Activated CD8-positive, alpha-beta T cell treated with anti-CD3 and anti-CD28 coated beads, Interleukin-2, amount 10 ng/mL, durations not matched to agents 7 days and 5 days (primary cell): ENCODE results near the gene B3GNT5. TPM values are rescaled to one million over a fixed set of nuclear protein-coding genes. Genes with fewer than 3 reads are reported as not detected.

Experiments used
- ATAC-seq: fragments of 150-1000 bp; cut with Tn5 transposase; one replicate; pipeline ENCODE4 v1.10.0; 2021; ENCODE audit warnings: moderate library complexity
- CTCF ChIA-PET: fragments of 350-600 bp; sonication (Branson Sonifier 250); formaldehyde crosslinking; loops from one replicate; lab custom pipeline; 2021; ENCODE audit warnings: antibody characterized with exemption; lab: Charles Lee
- POLR2A ChIA-PET: fragments of 350-600 bp; sonication (Branson Sonifier 250); formaldehyde crosslinking; loops from one replicate; lab custom pipeline; 2021; ENCODE audit warnings: antibody characterized with exemption; lab: Charles Lee
- DNase-seq: peaks from one replicate; pipeline ENCODE4 v3.0.0-alpha.2; 2020
- H3K27ac Mint-ChIP-seq: one replicate; pipeline ENCODE4 v1.8.0; 2021; ENCODE audit warnings: mild to moderate bottlenecking, mixed read lengths
- H3K27me3 Mint-ChIP-seq: one replicate; pipeline ENCODE4 v1.8.0; 2021; ENCODE audit warnings: low read depth, mixed read lengths
- H3K36me3 Mint-ChIP-seq: one replicate; pipeline ENCODE4 v1.8.0; 2021; ENCODE audit warnings: low read depth, mixed read lengths
- H3K4me1 Mint-ChIP-seq: one replicate; pipeline ENCODE4 v1.8.0; 2021; ENCODE audit warnings: low read depth, mixed read lengths
- H3K4me3 Mint-ChIP-seq: one replicate; pipeline ENCODE4 v1.8.0; 2021; ENCODE audit warnings: mild to moderate bottlenecking, mixed read lengths
- H3K9me3 Mint-ChIP-seq: one replicate; pipeline ENCODE4 v1.8.0; 2022; ENCODE audit warnings: mixed read lengths; ENCODE audit not compliant: insufficient read depth
- total RNA-seq, 2 experiments: library from RNA; stranded (reverse); gene quantifications; one replicate each; pipeline ENCODE4 v1.2.3, GENCODE V29; 2021

B3GNT5 gene
- total RNA-seq, 2 experiments from 2014 or later = 0.86 to 1.4 TPM

DNA sequence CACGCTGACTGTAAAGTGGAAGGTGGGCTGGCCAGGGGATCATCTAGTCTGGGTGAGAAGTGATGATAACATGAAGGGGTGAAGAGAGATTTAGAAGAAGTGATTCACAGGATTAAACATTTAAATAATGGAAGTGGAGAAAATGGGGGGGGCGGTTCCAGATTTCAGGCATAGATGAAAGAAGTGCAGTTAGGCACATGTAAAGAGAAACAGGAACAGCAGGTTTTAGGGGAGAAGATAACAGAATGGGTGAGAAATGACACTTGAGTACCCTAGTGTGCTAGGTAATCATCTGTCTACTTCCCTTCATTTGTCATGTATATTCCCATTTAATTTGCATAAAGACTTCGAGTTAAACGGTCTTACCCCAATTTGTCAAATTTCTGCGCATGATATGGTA is 15.3 kb downstream of the B3GNT5 start:
- POLR2A ChIA-PET = no interaction called here
- DNase-seq (no peak), ATAC-seq (no peak)
- CTCF ChIA-PET = no interaction called here
- Mint-ChIP-seq H3K27me3 (no peaks in the 10 kb centered on the region), H3K27ac (no peak overlapping the region), H3K4me1 (peaks cover 8% of the 10 kb centered on the region), H3K4me3 (no peak overlapping the region), H3K9me3 (no peaks in the 10 kb centered on the region), H3K36me3 (peaks cover 3% of the 10 kb centered on the region)

DNA sequence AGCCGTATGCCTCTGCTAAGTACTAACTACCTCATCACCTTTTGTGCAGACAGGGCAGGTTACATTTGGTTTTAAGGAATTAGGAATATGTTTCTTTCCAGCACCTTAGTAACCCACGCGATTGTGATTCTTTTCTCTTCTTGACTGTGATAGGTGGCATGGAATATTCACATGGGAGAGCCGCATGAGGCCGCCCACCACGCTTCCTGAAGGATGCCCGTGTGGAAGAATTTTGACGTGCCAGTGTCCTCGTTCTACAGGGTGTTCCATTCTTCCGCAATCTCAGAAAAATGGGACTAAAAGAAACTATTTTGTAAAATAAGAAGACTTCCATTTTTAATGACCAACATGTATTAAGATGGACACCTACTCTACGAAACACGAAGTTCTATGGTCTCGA is 16.3 kb downstream of the B3GNT5 start:
- H3K9me3 Mint-ChIP-seq = no peaks in the 10 kb centered on the region
- no peak overlapping the region for H3K27ac Mint-ChIP-seq
- H3K4me1 Mint-ChIP-seq = peaks cover 8% of the 10 kb centered on the region
- H3K27me3 Mint-ChIP-seq = no peaks in the 10 kb centered on the region
- ChIA-PET CTCF (no interaction called here), POLR2A (no interaction called here)
- no peak for DNase-seq
- no peak for ATAC-seq
- peaks cover 3% of the 10 kb centered on the region for H3K36me3 Mint-ChIP-seq
- H3K4me3 Mint-ChIP-seq = no peak overlapping the region

DNA sequence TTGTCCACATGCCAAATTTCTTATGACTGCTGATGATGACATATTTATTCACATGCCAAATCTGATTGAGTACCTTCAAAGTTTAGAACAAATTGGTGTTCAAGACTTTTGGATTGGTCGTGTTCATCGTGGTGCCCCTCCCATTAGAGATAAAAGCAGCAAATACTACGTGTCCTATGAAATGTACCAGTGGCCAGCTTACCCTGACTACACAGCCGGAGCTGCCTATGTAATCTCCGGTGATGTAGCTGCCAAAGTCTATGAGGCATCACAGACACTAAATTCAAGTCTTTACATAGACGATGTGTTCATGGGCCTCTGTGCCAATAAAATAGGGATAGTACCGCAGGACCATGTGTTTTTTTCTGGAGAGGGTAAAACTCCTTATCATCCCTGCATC is 17.3 kb downstream of the B3GNT5 start:
- no peak for ATAC-seq
- ChIA-PET CTCF (no interaction called here), POLR2A (no interaction called here)
- no peak for DNase-seq
- Mint-ChIP-seq H3K27ac (no peak overlapping the region), H3K4me3 (no peak overlapping the region), H3K9me3 (no peaks in the 10 kb centered on the region), H3K27me3 (no peaks in the 10 kb centered on the region), H3K4me1 (peaks cover 8% of the 10 kb centered on the region), H3K36me3 (peaks cover 3% of the 10 kb centered on the region)

GRCh38 chr3:183272142-183272541 is 19.1 kb downstream of the B3GNT5 start:
- DNase-seq (no peak), ATAC-seq (no peak)
- H3K27me3 Mint-ChIP-seq = no peaks in the 10 kb centered on the region
- no peaks in the 10 kb centered on the region for H3K9me3 Mint-ChIP-seq
- H3K4me1 Mint-ChIP-seq = peaks cover 5% of the 10 kb centered on the region
- H3K36me3 Mint-ChIP-seq = peaks cover under 1% of the 10 kb centered on the region
- ChIA-PET CTCF (interaction anchor here (0.7 to 1.4 kb wide), 2 partner anchors 87 to 110 kb away, joined by 4 to 7 read pairs; no protein-coding TSS in a partner anchor), POLR2A (no interaction called here)
- H3K27ac Mint-ChIP-seq = no peak overlapping the region
- H3K4me3 Mint-ChIP-seq = no peak overlapping the region

DNA sequence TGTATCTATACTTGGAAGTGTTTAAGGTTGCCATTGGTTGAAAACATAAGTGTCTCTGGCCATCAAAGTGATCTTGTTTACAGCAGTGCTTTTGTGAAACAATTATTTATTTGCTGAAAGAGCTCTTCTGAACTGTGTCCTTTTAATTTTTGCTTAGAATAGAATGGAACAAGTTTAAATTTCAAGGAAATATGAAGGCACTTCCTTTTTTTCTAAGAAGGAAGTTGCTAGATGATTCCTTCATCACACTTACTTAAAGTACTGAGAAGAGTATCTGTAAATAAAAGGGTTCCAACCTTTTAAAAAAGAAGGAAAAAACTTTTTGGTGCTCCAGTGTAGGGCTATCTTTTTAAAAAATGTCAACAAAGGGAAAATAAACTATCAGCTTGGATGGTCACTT is 19.7 kb downstream of the B3GNT5 start:
- no peak for ATAC-seq
- Mint-ChIP-seq H3K4me1 (peaks cover 4% of the 10 kb centered on the region), H3K9me3 (no peaks in the 10 kb centered on the region), H3K36me3 (no peaks in the 10 kb centered on the region), H3K27ac (no peak overlapping the region), H3K27me3 (no peaks in the 10 kb centered on the region), H3K4me3 (no peak overlapping the region)
- no peak for DNase-seq
- ChIA-PET CTCF (interaction anchor here (0.7 to 1.4 kb wide), 2 partner anchors 88 to 110 kb away, joined by 4 to 7 read pairs; no protein-coding TSS in a partner anchor), POLR2A (no interaction called here)

GRCh38 chr3:183274609-183275008 is 21.6 kb downstream of the B3GNT5 start:
- Mint-ChIP-seq H3K9me3 (no peaks in the 10 kb centered on the region), H3K27me3 (no peaks in the 10 kb centered on the region), H3K4me3 (no peak overlapping the region), H3K27ac (no peak overlapping the region), H3K36me3 (no peaks in the 10 kb centered on the region), H3K4me1 (peaks cover 4% of the 10 kb centered on the region)
- CTCF ChIA-PET = interaction anchor here (1.0 kb wide), 1 partner anchor 11 kb away, joined by 3 read pairs; no protein-coding TSS in a partner anchor
- ATAC-seq (no peak), DNase-seq (no peak)
- POLR2A ChIA-PET = interaction anchor here (0.6 kb wide), 1 partner anchor 11 kb away, joined by 3 read pairs; no protein-coding TSS in a partner anchor

- CTCF ChIA-PET = no interaction called here
- H3K27me3 Mint-ChIP-seq = no peaks in the 10 kb centered on the region
- no peak overlapping the region for H3K27ac Mint-ChIP-seq
- POLR2A ChIA-PET = no interaction called here
- DNase-seq (no peak), ATAC-seq (no peak)
- H3K9me3 Mint-ChIP-seq = no peaks in the 10 kb centered on the region
- H3K4me1 Mint-ChIP-seq = peaks cover 4% of the 10 kb centered on the region
- H3K4me3 Mint-ChIP-seq = no peak overlapping the region
- no peaks in the 10 kb centered on the region for H3K36me3 Mint-ChIP-seq
These were observed 22.4 kb downstream of the B3GNT5 start for GRCh38 chr3:183275418-183275817.

- H3K27me3 Mint-ChIP-seq = no peaks in the 10 kb centered on the region
- no peaks in the 10 kb centered on the region for H3K9me3 Mint-ChIP-seq
- ATAC-seq = no peak
- H3K27ac Mint-ChIP-seq = no peak overlapping the region
- H3K36me3 Mint-ChIP-seq = no peaks in the 10 kb centered on the region
- no peak overlapping the region for H3K4me3 Mint-ChIP-seq
- DNase-seq = no peak
- POLR2A ChIA-PET = no interaction called here
- CTCF ChIA-PET = interaction anchor here (1.0 kb wide), 1 partner anchor 91 kb away, joined by 3 read pairs; no protein-coding TSS in a partner anchor
- H3K4me1 Mint-ChIP-seq = peaks cover 4% of the 10 kb centered on the region
These were observed 22.9 kb downstream of the B3GNT5 start for GRCh38 chr3:183275937-183276336.

GRCh38 chr3:183277260-183277659 is 24.2 kb downstream of the B3GNT5 start:
- ChIA-PET CTCF (no interaction called here), POLR2A (no interaction called here)
- Mint-ChIP-seq H3K4me1 (peaks cover 4% of the 10 kb centered on the region), H3K27me3 (no peaks in the 10 kb centered on the region), H3K36me3 (no peaks in the 10 kb centered on the region), H3K9me3 (no peaks in the 10 kb centered on the region), H3K4me3 (no peak overlapping the region), H3K27ac (no peak overlapping the region)
- ATAC-seq (no peak), DNase-seq (no peak)

DNA sequence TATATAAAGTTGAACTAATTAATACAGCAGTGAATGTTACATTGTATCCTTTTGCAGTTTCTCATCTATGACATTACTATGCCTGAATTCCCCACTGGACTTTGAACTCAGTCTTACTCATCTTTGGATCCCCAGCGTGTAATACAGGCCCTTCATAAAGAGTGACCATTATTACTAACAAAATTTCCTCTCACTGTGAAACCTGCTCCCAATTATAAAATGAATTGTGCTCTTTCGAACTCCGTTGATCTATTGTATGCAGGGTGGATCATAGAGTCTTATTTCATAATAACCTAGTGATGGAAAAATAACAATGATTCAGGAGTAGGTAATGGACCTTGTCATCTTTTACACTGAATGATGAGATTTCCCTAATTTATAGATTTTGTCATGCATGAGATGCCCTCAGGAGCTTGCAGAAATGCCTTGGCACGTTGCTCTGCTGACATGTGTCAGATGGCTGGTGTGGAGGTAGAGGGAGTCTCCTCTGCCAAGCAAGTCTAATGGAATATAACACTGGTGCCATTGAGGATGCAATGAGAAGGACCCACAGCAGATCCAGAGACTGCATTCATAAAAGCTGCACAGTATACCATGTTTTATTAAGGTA is 25.5 kb downstream of the B3GNT5 start:
- H3K27me3 Mint-ChIP-seq = no peaks in the 10 kb centered on the region
- POLR2A ChIA-PET = no interaction called here
- no peaks in the 10 kb centered on the region for H3K36me3 Mint-ChIP-seq
- no peak overlapping the region for H3K27ac Mint-ChIP-seq
- no peak for DNase-seq
- no peaks in the 10 kb centered on the region for H3K4me1 Mint-ChIP-seq
- no peaks in the 10 kb centered on the region for H3K9me3 Mint-ChIP-seq
- no peak overlapping the region for H3K4me3 Mint-ChIP-seq
- ATAC-seq = no peak
- CTCF ChIA-PET = no interaction called here

DNA sequence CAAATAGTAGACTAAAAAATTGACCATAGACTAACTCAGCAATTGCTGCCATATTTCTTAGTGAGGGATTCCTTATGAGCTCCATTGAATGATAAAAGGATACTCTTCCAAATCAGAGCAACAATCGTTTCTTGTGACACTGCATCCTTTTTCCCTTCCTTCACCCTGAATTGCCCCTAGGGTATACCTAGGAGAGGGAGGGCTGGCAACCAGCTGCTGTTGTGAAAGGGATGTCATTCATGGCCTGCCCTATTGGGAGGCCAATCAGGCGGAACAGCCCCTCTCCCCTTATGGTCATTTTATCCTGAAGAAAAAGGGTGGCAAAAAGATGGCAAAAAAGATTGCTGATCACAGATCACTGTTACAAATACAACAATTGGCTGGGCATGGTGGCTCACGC is 26.3 kb downstream of the B3GNT5 start:
- ATAC-seq (no peak), DNase-seq (no peak)
- ChIA-PET CTCF (no interaction called here), POLR2A (no interaction called here)
- no peaks in the 10 kb centered on the region for H3K9me3 Mint-ChIP-seq
- H3K27me3 Mint-ChIP-seq = no peaks in the 10 kb centered on the region
- no peak overlapping the region for H3K27ac Mint-ChIP-seq
- H3K4me1 Mint-ChIP-seq = peaks cover 3% of the 10 kb centered on the region
- no peak overlapping the region for H3K4me3 Mint-ChIP-seq
- no peaks in the 10 kb centered on the region for H3K36me3 Mint-ChIP-seq

GRCh38 chr3:183281126-183281797 is 28.2 kb downstream of the B3GNT5 start:
- Mint-ChIP-seq H3K27ac (no peak overlapping the region), H3K4me3 (no peak overlapping the region), H3K27me3 (no peaks in the 10 kb centered on the region), H3K36me3 (no peaks in the 10 kb centered on the region), H3K4me1 (peaks cover 17% of the 10 kb centered on the region), H3K9me3 (no peaks in the 10 kb centered on the region)
- DNase-seq (no peak), ATAC-seq (no peak)
- ChIA-PET POLR2A (no interaction called here), CTCF (interaction anchor here (1.0 kb wide), 1 partner anchor 41 kb away, joined by 3 read pairs; no protein-coding TSS in a partner anchor)
